ENCODE results near the gene FALEC.
A peak's percentile ranks its signal among the peaks of the same experiment; 100 is the strongest.
"Not testable (repeated sequence)": the region's sequence is repeated elsewhere in the genome, so short reads cannot be mapped to it uniquely, and the experiment has no call there.

FALEC gene

GRCh38 chr1:150576367-150576711 lies 60.8 kb downstream of the FALEC start:
- DNase-seq = no peak

- no peak for DNase-seq
Observed at GRCh38 chr1:150576794-150577556, 61.4 kb downstream of the FALEC start.

- no peak for DNase-seq
Observed at GRCh38 chr1:150577557-150578271, 62.2 kb downstream of the FALEC start.

GRCh38 chr1:150578272-150579109 lies 62.9 kb downstream of the FALEC start:
- DNase-seq = peak; percentile 27

- DNase-seq = peak; percentile 83
Observed at GRCh38 chr1:150579110-150579944, 63.8 kb downstream of the FALEC start, which contains the start of gene MCL1. TSS of gene MCL1 (minus strand) at chr1:150579610. CDS start at chr1:150579530, 80 bp downstream.

- no peak for DNase-seq
Observed at GRCh38 chr1:150579945-150580642, 64.5 kb downstream of the FALEC start.

GRCh38 chr1:150580966-150581365 lies 65.4 kb downstream of the FALEC start:
- DNase-seq = not testable (repeated sequence)

- not testable (repeated sequence) for DNase-seq
Observed at GRCh38 chr1:150581437-150581836, 65.9 kb downstream of the FALEC start.

GRCh38 chr1:150581962-150582361 lies 66.4 kb downstream of the FALEC start:
- DNase-seq = not testable (repeated sequence)

- no peak for DNase-seq
Observed at GRCh38 chr1:150582371-150582770, 66.8 kb downstream of the FALEC start.
